Medulla oblongata (tissue), 1 donor: ENCODE measurements around the gene CPSF7.

ENCODE experiments used
- DNase-seq: peaks from one replicate; pipeline ENCODE4 v3.0.0-alpha.2; 2015; ENCODE audit errors: extremely low spot score

The CPSF7 gene

DNA sequence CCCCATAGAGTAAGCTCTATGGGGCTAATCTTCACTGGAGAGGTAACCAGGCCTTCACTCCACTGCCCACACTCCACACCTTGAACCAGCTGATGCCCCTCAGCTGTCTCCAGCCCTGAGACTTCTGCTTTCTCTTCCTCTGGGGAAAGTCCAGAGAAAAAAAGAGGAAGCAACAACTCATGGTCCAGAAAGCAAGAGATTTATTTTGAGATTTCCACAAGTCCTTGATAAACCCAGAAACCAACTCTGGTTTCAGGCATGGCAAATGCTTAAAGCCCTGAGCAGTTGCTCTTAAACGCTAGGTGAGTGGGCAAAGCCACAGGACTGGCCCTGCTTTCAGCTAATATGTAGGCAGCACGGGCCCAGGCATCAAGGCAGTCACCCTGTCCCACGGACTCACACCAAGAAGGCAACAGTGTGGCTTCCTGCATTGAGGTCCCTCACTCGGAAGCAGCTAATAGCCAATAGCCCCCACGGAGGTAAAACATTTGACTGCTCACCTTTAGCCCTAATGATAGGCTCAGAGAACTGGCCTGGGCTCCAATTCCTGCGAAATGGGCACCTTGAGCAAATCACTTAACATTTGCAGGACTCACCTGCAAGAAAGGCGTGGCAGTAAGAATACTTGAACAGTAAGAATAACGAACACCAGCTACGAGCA lies 72.4 kb downstream of the CPSF7 start:
- peak; percentile 77 for DNase-seq

DNA sequence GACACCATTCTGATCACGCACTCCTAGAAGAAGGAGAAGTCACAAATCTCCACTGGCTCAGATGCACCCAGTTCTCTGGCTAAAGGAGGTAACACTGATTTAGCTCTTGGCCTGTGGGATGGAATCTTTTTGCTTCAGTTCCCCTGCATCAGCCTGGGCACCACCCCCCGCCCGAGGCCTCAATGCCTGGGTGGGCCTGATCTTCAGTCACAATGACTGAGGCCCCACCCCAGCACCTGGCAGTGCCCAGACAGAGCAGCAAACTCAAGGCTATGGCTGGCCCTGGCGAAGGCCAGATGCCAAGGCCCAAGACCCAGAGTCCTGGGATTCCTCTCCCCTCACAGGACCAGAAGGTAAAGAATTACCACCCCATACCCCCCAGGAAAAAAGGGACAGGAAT lies 73.1 kb downstream of the CPSF7 start:
- DNase-seq, result no peak

DNA sequence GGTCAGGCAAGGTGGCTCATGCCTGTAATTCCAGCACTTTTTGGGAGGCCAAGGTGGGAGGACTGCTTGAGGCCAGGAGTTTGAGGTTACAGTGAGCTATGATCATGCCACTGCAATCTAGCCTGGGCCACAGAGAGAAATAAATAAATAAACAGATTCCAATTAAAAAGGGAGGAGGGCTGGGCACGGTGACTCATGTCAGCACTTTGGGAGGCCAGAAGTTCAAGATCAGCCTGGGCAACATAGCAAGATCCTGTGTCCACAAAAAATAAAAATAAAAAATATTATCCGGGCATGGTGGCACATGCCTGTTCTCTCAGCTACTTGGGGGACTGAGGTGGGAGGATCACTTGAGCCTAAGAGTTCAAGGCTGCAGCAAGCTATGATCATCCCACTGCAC lies 75.6 kb downstream of the CPSF7 start:
- DNase-seq, result no peak

DNA sequence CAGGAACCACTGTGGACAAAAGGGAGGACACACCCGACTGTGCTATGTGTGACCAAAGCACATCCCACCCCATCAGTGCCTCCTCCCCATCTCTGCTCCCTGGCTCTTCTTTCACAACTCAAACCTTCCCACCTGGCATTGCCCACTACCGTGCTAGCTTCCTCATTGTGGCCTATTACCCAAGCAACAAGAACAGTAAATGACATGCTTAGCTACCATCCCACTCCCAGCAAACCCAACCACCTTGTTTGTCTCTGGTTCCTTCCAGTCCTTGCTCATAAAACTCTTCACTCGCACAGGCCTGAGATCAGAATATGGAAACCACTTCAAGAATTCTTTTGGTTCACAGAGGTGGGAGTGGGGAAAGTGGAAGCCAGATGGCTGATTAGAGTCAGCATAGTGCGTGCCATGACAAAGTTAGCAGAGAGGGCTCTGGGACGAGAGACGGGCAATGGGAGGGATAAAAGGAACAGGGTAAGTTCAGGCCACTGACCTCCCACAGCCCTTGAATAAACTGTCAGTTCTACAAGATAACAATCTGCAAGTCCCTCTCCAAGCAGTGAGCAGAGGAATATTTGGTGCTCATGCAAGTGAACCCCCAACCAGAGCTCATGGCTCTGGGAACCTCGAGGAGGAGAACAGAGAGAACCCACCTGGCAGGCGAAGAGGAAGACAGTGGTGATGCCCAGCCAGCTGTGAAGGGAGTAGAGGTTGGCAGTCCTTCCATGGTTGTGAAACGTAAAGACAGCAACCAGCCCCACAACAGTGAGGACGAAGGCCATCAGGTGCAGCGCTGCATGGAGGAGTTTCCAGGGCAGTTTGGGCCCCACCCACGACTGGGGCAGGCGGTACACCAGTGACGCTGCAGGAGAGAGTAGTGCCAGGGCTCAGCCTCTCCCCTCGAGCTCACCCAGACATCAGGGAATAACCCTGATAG lies 76.4 kb downstream of the CPSF7 start:
- DNase-seq, result no peak
